Measurements from ENCODE around the gene PAX7. TPM values are rescaled to one million over a fixed set of nuclear protein-coding genes. Genes with fewer than 3 reads are reported as not detected.

PAX7 gene
- total RNA-seq, 4 donors from 2014 or later = not detected

- Histone ChIP-seq H3K9me3 (no peaks in the 10 kb centered on the region), H3K4me3 (no peak overlapping the region), H3K36me3 (no peaks in the 10 kb centered on the region), H3K27ac (replicated peaks in 1 of 4) (no peak overlapping the region), H3K27me3 (peaks cover 0 to 98% (median 4%) of the 10 kb centered on the region in 4 donors), H3K4me1 (no peaks in the 10 kb centered on the region)
- intact Hi-C loops (cut with DNase I) = no loop called here
- no peak for DNase-seq (ENCODE audit: extremely low spot score)
- WGBS = 46% methylated on average over 5 of the region's 6 CpGs
- TF ChIP-seq POLR2A (IDR thresholded peaks at IDR 0.05; ENCODE audit: low read depth) = no peak
- no peak for TF ChIP-seq EP300 (IDR thresholded peaks at IDR 0.05)
Observed at GRCh38 chr1:18731148-18731547, 100.5 kb downstream of the PAX7 start.

- Histone ChIP-seq H3K4me3 (no peak overlapping the region), H3K4me1 (no peaks in the 10 kb centered on the region), H3K36me3 (no peaks in the 10 kb centered on the region), H3K27ac (replicated peaks in 1 of 4) (no peak overlapping the region), H3K9me3 (no peaks in the 10 kb centered on the region), H3K27me3 (peaks cover 0 to 96% (median 4%) of the 10 kb centered on the region in 4 donors)
- 68% methylated on average over 10 of the region's 10 CpGs for WGBS
- TF ChIP-seq POLR2AphosphoS5 (IDR thresholded peaks at IDR 0.05) (no peak), POLR2A (IDR thresholded peaks at IDR 0.05; ENCODE audit: low read depth) (no peak), EP300 (IDR thresholded peaks at IDR 0.05) (no peak), CTCF (IDR thresholded peaks at IDR 0.05) (no peak)
- intact Hi-C loops (cut with DNase I) = no loop called here
- DNase-seq (ENCODE audit: extremely low spot score) = no peak
Observed at GRCh38 chr1:18731591-18732235, 101.1 kb downstream of the PAX7 start.

GRCh38 chr1:18732686-18733085, 102.0 kb downstream of the PAX7 start:
- Histone ChIP-seq H3K36me3 (no peaks in the 10 kb centered on the region), H3K27ac (replicated peaks in 1 of 4) (no peak overlapping the region), H3K4me1 (no peaks in the 10 kb centered on the region), H3K9me3 (no peaks in the 10 kb centered on the region), H3K27me3 (peaks cover 0 to 98% (median 4%) of the 10 kb centered on the region in 4 donors), H3K4me3 (no peak overlapping the region)
- WGBS = 31% methylated on average over 6 of the region's 6 CpGs
- intact Hi-C loops (cut with DNase I) = no loop called here
- TF ChIP-seq POLR2AphosphoS5 (IDR thresholded peaks at IDR 0.05) (no peak), EP300 (IDR thresholded peaks at IDR 0.05) (no peak), POLR2A (IDR thresholded peaks at IDR 0.05; ENCODE audit: low read depth) (no peak), CTCF (IDR thresholded peaks at IDR 0.05) (no peak)
- DNase-seq (ENCODE audit: extremely low spot score) = no peak

GRCh38 chr1:18734001-18734400, 103.4 kb downstream of the PAX7 start:
- DNase-seq (ENCODE audit: extremely low spot score) = no peak
- WGBS = 78% methylated on average over 10 of the region's 15 CpGs
- Histone ChIP-seq H3K27ac (replicated peaks in 1 of 4) (no peak overlapping the region), H3K9me3 (no peaks in the 10 kb centered on the region), H3K27me3 (peaks cover 0 to 98% (median 4%) of the 10 kb centered on the region in 4 donors), H3K4me1 (no peaks in the 10 kb centered on the region), H3K4me3 (no peak overlapping the region), H3K36me3 (no peaks in the 10 kb centered on the region)
- no peak for TF ChIP-seq POLR2A (IDR thresholded peaks at IDR 0.05; ENCODE audit: low read depth)
- intact Hi-C loops (cut with DNase I) = no loop called here

- TF ChIP-seq CTCF (IDR thresholded peaks at IDR 0.05) = no peak
- no peak for TF ChIP-seq EP300 (IDR thresholded peaks at IDR 0.05)
- TF ChIP-seq POLR2A (IDR thresholded peaks at IDR 0.05; ENCODE audit: low read depth) = no peak
- TF ChIP-seq POLR2AphosphoS5 (IDR thresholded peaks at IDR 0.05) = no peak
- 65% methylated on average over 6 of the region's 7 CpGs for WGBS
- Histone ChIP-seq H3K27me3 (peaks cover 0 to 98% (median 6%) of the 10 kb centered on the region in 4 donors), H3K27ac (replicated peaks in 1 of 4) (no peak overlapping the region), H3K4me1 (no peaks in the 10 kb centered on the region), H3K36me3 (no peaks in the 10 kb centered on the region), H3K9me3 (no peaks in the 10 kb centered on the region), H3K4me3 (no peak overlapping the region)
- intact Hi-C loops (cut with DNase I) = no loop called here
- DNase-seq (ENCODE audit: extremely low spot score) = no peak
Observed at GRCh38 chr1:18734461-18735223, 104.0 kb downstream of the PAX7 start.
